ENCODE results near the gene ASTN1.

- TF ChIP-seq CTCF (IDR thresholded peaks at IDR 0.05; ENCODE audit: poor library complexity): no peak
- no peak for TF ChIP-seq EZH2phosphoT487 (IDR thresholded peaks at IDR 0.05; ENCODE audit: low read depth, severe bottlenecking, unreplicated experiment)
Measured at GRCh38 chr1:176816232-176816631, 348.3 kb downstream of the ASTN1 start.
